ENCODE results near the gene VEPH1. TPM values are rescaled to one million over a fixed set of nuclear protein-coding genes. Genes with fewer than 3 reads are reported as not detected.

The VEPH1 gene
- polyA plus RNA-seq, 1 donor (not counting 4 experiments of a cell fraction or from before 2014, with no cell fraction given) = 0.21 TPM

GRCh38 chr3:157494581-157495281, 8.5 kb downstream of the VEPH1 start:
- no peak overlapping the region for H3K9ac ChIP-seq (ENCODE audit: control insufficient read depth, extremely low read depth, insufficient read depth, low read length)
- no peaks in the 10 kb centered on the region for H3K9me1 ChIP-seq (ENCODE audit: control insufficient read depth, extremely low read depth, insufficient read depth, low read length)
- no peaks in the 10 kb centered on the region for H4K20me1 ChIP-seq (ENCODE audit: control insufficient read depth, extremely low read depth, insufficient read depth, low read length)
- no peak overlapping the region for H2AFZ ChIP-seq (ENCODE audit: control insufficient read depth, low read length)
- no peaks in the 10 kb centered on the region for H3K9me3 ChIP-seq (ENCODE audit: control insufficient read depth, low read depth, low read length)
- H3K27me3 ChIP-seq (ENCODE audit: control insufficient read depth, extremely low read depth, insufficient read depth, low read length) = no peaks in the 10 kb centered on the region
- TF ChIP-seq CTCF (optimal IDR thresholded peaks at IDR 0.05 in 1 of 3, IDR thresholded peaks at IDR 0.05 in 1 of 3, conservative IDR thresholded peaks at IDR 0.05 in 1 of 3; ENCODE audit: extremely low read depth in 1 of 3, insufficient read depth in 2 of 3, low read length in 3 of 3) = no peak
- no peak for TF ChIP-seq EZH2 (IDR thresholded peaks at IDR 0.05; ENCODE audit: low read length)
- no peak overlapping the region for H3K27ac ChIP-seq (ENCODE audit: control insufficient read depth, insufficient read depth, low read length)
- H3K4me2 ChIP-seq (ENCODE audit: control insufficient read depth, extremely low read depth, insufficient read depth, low read depth, low read length) = no peak overlapping the region
- DNase-seq (ENCODE audit: low read depth, low spot score) (no peak), FAIRE-seq (no peak)
- H3K79me2 ChIP-seq (ENCODE audit: control insufficient read depth, insufficient read depth, low read length) = no peaks in the 10 kb centered on the region
- H3K4me3 ChIP-seq (ENCODE audit: control insufficient read depth in 2 of 3, extremely low read depth in 1 of 3, insufficient read depth in 2 of 3, low read depth in 1 of 3, low read length in 3 of 3) = no peak overlapping the region
- H3K36me3 ChIP-seq (ENCODE audit: control insufficient read depth in 2 of 2, extremely low read depth in 1 of 2, insufficient read depth in 2 of 2, low read length in 2 of 2) = no peaks in the 10 kb centered on the region
- dilution Hi-C loops (cut with MboI; ENCODE audit: extremely low pct_ligation_motif_present, low sequenced_read_pairs) = loop anchor here (25.0 kb wide), 1 partner anchor 282 kb away; no protein-coding TSS in a partner anchor
- H3K4me1 ChIP-seq (ENCODE audit: control insufficient read depth, extremely low read depth, insufficient read depth, low read length) = peaks cover 11% of the 10 kb centered on the region

DNA sequence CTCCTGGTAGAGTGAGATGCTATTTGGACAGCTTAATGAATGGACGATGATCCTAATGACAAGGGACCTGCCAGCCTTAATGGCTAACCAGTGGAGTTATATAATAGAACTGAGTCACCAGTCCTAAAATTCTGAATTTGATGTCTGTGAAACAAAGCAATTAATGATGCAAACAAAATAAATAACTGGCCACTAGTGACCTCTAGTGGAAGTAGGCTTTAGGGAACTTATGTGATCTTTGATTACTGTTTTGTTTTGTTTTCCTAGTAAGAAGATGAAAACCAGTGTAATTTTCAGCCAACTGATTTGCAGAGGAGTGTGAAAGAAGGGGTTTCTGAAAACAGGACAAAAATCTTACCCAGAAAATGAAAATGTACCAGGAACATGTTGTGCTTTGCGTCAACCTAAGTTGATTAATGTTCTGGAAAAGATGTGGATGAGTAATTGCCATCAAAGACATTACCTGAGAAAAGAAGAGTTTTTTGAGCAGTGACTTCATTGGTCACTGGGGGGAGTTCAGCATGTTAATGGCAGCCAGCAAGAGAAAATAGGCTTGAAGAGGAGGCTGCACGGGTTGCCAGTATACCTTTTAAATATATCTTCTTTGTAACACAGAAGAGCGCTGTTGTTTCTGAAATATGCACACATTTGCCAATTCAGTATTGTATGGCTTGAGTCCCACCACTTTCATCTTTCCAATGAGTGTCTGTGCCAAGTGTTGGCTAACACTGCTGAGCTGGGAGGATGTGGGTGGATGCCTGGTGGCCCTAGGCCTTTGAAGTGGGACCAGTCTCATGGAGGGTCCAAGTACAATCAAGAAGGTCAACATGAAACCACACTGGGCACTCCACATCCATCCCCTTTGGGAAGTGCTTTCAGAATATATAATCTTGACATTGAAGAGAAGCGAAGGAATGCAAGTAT, 9.3 kb downstream of the VEPH1 start:
- no peak overlapping the region for H3K4me2 ChIP-seq (ENCODE audit: control insufficient read depth, extremely low read depth, insufficient read depth, low read depth, low read length)
- H3K4me3 ChIP-seq (ENCODE audit: control insufficient read depth in 2 of 3, extremely low read depth in 1 of 3, insufficient read depth in 2 of 3, low read depth in 1 of 3, low read length in 3 of 3) = no peak overlapping the region
- no peaks in the 10 kb centered on the region for H3K9me3 ChIP-seq (ENCODE audit: control insufficient read depth, low read depth, low read length)
- DNase-seq (ENCODE audit: low read depth, low spot score) = no peak
- no peak overlapping the region for H2AFZ ChIP-seq (ENCODE audit: control insufficient read depth, low read length)
- H3K79me2 ChIP-seq (ENCODE audit: control insufficient read depth, insufficient read depth, low read length) = no peaks in the 10 kb centered on the region
- no peaks in the 10 kb centered on the region for H3K27me3 ChIP-seq (ENCODE audit: control insufficient read depth, extremely low read depth, insufficient read depth, low read length)
- H3K9ac ChIP-seq (ENCODE audit: control insufficient read depth, extremely low read depth, insufficient read depth, low read length) = no peak overlapping the region
- TF ChIP-seq EZH2 (IDR thresholded peaks at IDR 0.05; ENCODE audit: low read length) (no peak), CTCF (optimal IDR thresholded peaks at IDR 0.05 in 1 of 3, IDR thresholded peaks at IDR 0.05 in 1 of 3, conservative IDR thresholded peaks at IDR 0.05 in 1 of 3; ENCODE audit: extremely low read depth in 1 of 3, insufficient read depth in 2 of 3, low read length in 3 of 3) (peak in 2 of 3 experiments; percentile 55 to 60)
- dilution Hi-C loops (cut with MboI; ENCODE audit: extremely low pct_ligation_motif_present, low sequenced_read_pairs) = loop anchor here (25.0 kb wide), 1 partner anchor 282 kb away; no protein-coding TSS in a partner anchor
- H4K20me1 ChIP-seq (ENCODE audit: control insufficient read depth, extremely low read depth, insufficient read depth, low read length) = no peaks in the 10 kb centered on the region
- no peaks in the 10 kb centered on the region for H3K36me3 ChIP-seq (ENCODE audit: control insufficient read depth in 2 of 2, extremely low read depth in 1 of 2, insufficient read depth in 2 of 2, low read length in 2 of 2)
- H3K4me1 ChIP-seq (ENCODE audit: control insufficient read depth, extremely low read depth, insufficient read depth, low read length) = peaks cover 2% of the 10 kb centered on the region
- FAIRE-seq = peak; percentile 69
- no peaks in the 10 kb centered on the region for H3K9me1 ChIP-seq (ENCODE audit: control insufficient read depth, extremely low read depth, insufficient read depth, low read length)
- no peak overlapping the region for H3K27ac ChIP-seq (ENCODE audit: control insufficient read depth, insufficient read depth, low read length)
